ENCODE measurements around the gene RAB7B. TPM values are rescaled to one million over a fixed set of nuclear protein-coding genes. Genes with fewer than 3 reads are reported as not detected.

Gene RAB7B
- total and polyA plus RNA-seq, 2 experiments from 2014 or later = 4.5 to 22.6 TPM

DNA sequence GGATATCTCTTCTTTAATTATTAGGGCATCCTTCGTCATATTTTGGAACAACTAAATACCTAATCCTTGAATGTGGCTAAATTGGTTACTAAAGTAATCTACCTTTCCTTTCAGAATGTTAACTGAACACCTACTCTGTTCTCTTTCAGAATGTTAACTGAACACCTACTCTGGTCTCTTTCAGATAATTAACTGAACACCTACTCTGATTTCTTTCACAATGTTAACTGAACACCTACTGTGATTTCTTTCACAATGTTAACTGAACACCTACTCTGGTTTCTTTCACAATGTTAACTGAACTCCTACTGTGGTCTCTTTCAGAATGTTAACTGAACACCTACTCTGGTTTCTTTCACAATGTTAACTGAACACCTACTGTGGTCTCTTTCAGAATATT, 21.9 kb downstream of the RAB7B start:
- H2AFZ ChIP-seq = no peak overlapping the region
- H3K27me3 ChIP-seq = no peaks in the 10 kb centered on the region
- no peaks in the 10 kb centered on the region for H3K79me2 ChIP-seq
- H3K4me3 ChIP-seq = no peak overlapping the region
- H3K9me2 ChIP-seq (replicated peaks; ENCODE audit: insufficient read depth) = no peaks in the 10 kb centered on the region
- H3K36me3 ChIP-seq (replicated peaks; ENCODE audit: insufficient read depth, low read depth) = no peaks in the 10 kb centered on the region
- H4K20me1 ChIP-seq (ENCODE audit: insufficient read depth, poor library complexity, severe bottlenecking) = no peaks in the 10 kb centered on the region
- no peak for DNase-seq (ENCODE audit: low spot score)
- no peak for TF ChIP-seq EZH2 (IDR thresholded peaks at IDR 0.05; ENCODE audit: borderline replicate concordance)
- no peak for TF ChIP-seq EZH2phosphoT487 (IDR thresholded peaks at IDR 0.05; ENCODE audit: low read depth, severe bottlenecking, unreplicated experiment)
- no peak for TF ChIP-seq CTCF (IDR thresholded peaks at IDR 0.05; ENCODE audit: poor library complexity)
- H3K4me2 ChIP-seq = no peak overlapping the region
- H3K27ac ChIP-seq = no peak overlapping the region
- H3K4me1 ChIP-seq (ENCODE audit: insufficient read depth) = no peaks in the 10 kb centered on the region
- no peaks in the 10 kb centered on the region for H3K9me3 ChIP-seq (ENCODE audit: low read depth)
- WGBS (ENCODE audit: low lambda C conversion rate, missing lambda C conversion rate) = 96% methylated on average over 1 of the region's 1 CpG

DNA sequence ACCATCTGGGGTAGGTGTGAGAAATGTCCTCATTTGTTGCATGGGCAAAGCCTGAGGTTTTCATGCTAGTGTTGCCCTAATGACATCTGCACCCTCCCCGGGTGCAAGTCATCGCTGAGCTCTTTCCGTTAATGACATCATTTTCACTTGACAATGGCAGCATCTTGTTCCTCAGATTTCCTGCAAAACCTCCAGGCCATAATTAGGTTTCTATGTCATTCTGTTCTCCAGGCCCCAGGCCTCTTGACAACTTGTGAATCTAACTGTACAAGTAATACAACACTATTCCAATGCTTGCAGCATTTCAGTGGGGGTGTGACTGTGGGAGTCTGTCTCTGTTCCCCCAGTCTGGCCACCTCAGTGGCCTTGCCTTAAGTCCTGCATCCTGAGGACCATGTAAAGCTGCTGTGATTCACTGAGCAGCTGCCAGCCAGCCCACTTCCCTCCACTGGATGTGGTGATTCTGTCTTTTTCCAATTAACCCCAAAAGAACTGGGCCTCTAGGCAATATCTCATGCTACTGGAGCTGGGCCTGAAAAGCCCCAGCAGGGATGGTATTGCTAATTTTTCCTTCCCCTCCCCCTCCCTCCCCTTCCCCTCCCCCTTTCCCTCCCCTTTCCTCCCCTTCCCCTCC, 22.8 kb downstream of the RAB7B start:
- TF ChIP-seq EZH2phosphoT487 (IDR thresholded peaks at IDR 0.05; ENCODE audit: low read depth, severe bottlenecking, unreplicated experiment) = no peak
- no peak for TF ChIP-seq CTCF (IDR thresholded peaks at IDR 0.05; ENCODE audit: poor library complexity)
- TF ChIP-seq EZH2 (IDR thresholded peaks at IDR 0.05; ENCODE audit: borderline replicate concordance) = no peak

GRCh38 chr1:205979301-205979700, 23.9 kb downstream of the RAB7B start:
- H3K4me1 ChIP-seq (ENCODE audit: insufficient read depth) = no peaks in the 10 kb centered on the region
- H3K4me2 ChIP-seq = no peak overlapping the region
- no peaks in the 10 kb centered on the region for H3K9me3 ChIP-seq (ENCODE audit: low read depth)
- no peak for DNase-seq (ENCODE audit: low spot score)
- TF ChIP-seq CTCF (IDR thresholded peaks at IDR 0.05; ENCODE audit: poor library complexity) = no peak
- TF ChIP-seq EZH2phosphoT487 (IDR thresholded peaks at IDR 0.05; ENCODE audit: low read depth, severe bottlenecking, unreplicated experiment) = no peak
- TF ChIP-seq EZH2 (IDR thresholded peaks at IDR 0.05; ENCODE audit: borderline replicate concordance) = no peak
- WGBS (ENCODE audit: low lambda C conversion rate, missing lambda C conversion rate) = 92% methylated on average over 6 of the region's 6 CpGs
- no peaks in the 10 kb centered on the region for H3K36me3 ChIP-seq (replicated peaks; ENCODE audit: insufficient read depth, low read depth)
- no peaks in the 10 kb centered on the region for H3K27me3 ChIP-seq
- no peaks in the 10 kb centered on the region for H3K9me2 ChIP-seq (replicated peaks; ENCODE audit: insufficient read depth)
- no peak overlapping the region for H2AFZ ChIP-seq
- H3K4me3 ChIP-seq = no peak overlapping the region
- no peaks in the 10 kb centered on the region for H4K20me1 ChIP-seq (ENCODE audit: insufficient read depth, poor library complexity, severe bottlenecking)
- no peak overlapping the region for H3K27ac ChIP-seq
- no peaks in the 10 kb centered on the region for H3K79me2 ChIP-seq

More for the DNA sequence above, 22.8 kb downstream of the RAB7B start:
- no peak for DNase-seq (ENCODE audit: low spot score)
- Histone ChIP-seq H3K36me3 (replicated peaks; ENCODE audit: insufficient read depth, low read depth) (no peaks in the 10 kb centered on the region), H3K27ac (no peak overlapping the region), H3K4me2 (no peak overlapping the region), H3K27me3 (no peaks in the 10 kb centered on the region), H3K9me2 (replicated peaks; ENCODE audit: insufficient read depth) (no peaks in the 10 kb centered on the region), H3K4me3 (no peak overlapping the region), H3K4me1 (ENCODE audit: insufficient read depth) (no peaks in the 10 kb centered on the region), H2AFZ (no peak overlapping the region), H4K20me1 (ENCODE audit: insufficient read depth, poor library complexity, severe bottlenecking) (no peaks in the 10 kb centered on the region), H3K79me2 (no peaks in the 10 kb centered on the region), H3K9me3 (ENCODE audit: low read depth) (no peaks in the 10 kb centered on the region)
- 87% methylated on average over 3 of the region's 3 CpGs for WGBS (ENCODE audit: low lambda C conversion rate, missing lambda C conversion rate)
